Trophoblast cell (in vitro differentiated cells and primary cell): ENCODE data around the gene CD302.
A peak's percentile ranks its signal among the peaks of the same experiment; 100 is the strongest.

Experiments used
- DNase-seq, 2 donors: peaks; one replicate each; pipeline ENCODE4 v3.0.0-alpha.2; 2016
- H2AFZ ChIP-seq: 2 replicates; pipeline ENCODE4 v1.6.1; 2013; ENCODE audit warnings: low read length, moderate library complexity, mild to moderate bottlenecking; ENCODE audit not compliant: insufficient read depth, poor library complexity
- H2AK5ac ChIP-seq: 2 replicates; pipeline ENCODE4 v1.6.1; 2013; ENCODE audit warnings: mild to moderate bottlenecking, low read length
- H2BK120ac ChIP-seq: 2 replicates; pipeline ENCODE4 v1.6.1; 2013; ENCODE audit warnings: low read length, mild to moderate bottlenecking, moderate library complexity; ENCODE audit not compliant: insufficient read depth, poor library complexity
- H2BK12ac ChIP-seq: 2 replicates; pipeline ENCODE4 v1.6.1; 2013; ENCODE audit warnings: mild to moderate bottlenecking, low read length, moderate library complexity
- H2BK5ac ChIP-seq: 2 replicates; pipeline ENCODE4 v1.6.1; 2013; ENCODE audit warnings: low read length, low read depth, moderate library complexity, mild to moderate bottlenecking; ENCODE audit not compliant: poor library complexity
- H3K14ac ChIP-seq: 2 replicates; pipeline ENCODE4 v1.6.1; 2013; ENCODE audit warnings: mild to moderate bottlenecking, low read length
- H3K18ac ChIP-seq: 2 replicates; pipeline ENCODE4 v1.6.1; 2013; ENCODE audit warnings: mild to moderate bottlenecking, low read length
- H3K23ac ChIP-seq: 2 replicates; pipeline ENCODE4 v1.6.1; 2013; ENCODE audit warnings: low read length
- H3K27ac ChIP-seq: 2 replicates; pipeline ENCODE4 v1.5.1; 2013; ENCODE audit warnings: low read depth, mild to moderate bottlenecking, inconsistent platforms, low read length, moderate library complexity
- H3K27me3 ChIP-seq: 2 replicates; pipeline ENCODE4 v1.6.1; 2013; ENCODE audit warnings: inconsistent platforms, mild to moderate bottlenecking, low read length, moderate library complexity; ENCODE audit not compliant: insufficient read depth
- H3K36me3 ChIP-seq, 2 experiments: 1 replicate in 1 of 2; 2 replicates in 1 of 2; pipeline ENCODE4 v1.6.1; 2013; ENCODE audit warnings: low read length in 2 of 2, mild to moderate bottlenecking in 2 of 2, moderate library complexity in 1 of 2; ENCODE audit not compliant: insufficient read depth in 2 of 2, control insufficient read depth in 1 of 2
- H3K4ac ChIP-seq: 2 replicates; pipeline ENCODE4 v1.6.1; 2013; ENCODE audit warnings: low read depth, mild to moderate bottlenecking, low read length, moderate library complexity
- H3K4me1 ChIP-seq, 2 experiments: 1 replicate in 1 of 2; 2 replicates in 1 of 2; pipeline ENCODE4 v1.6.1; 2013; ENCODE audit warnings: low read length in 2 of 2, mild to moderate bottlenecking in 2 of 2, moderate library complexity in 1 of 2; ENCODE audit not compliant: insufficient read depth in 2 of 2, control insufficient read depth in 1 of 2
- H3K4me2 ChIP-seq: 2 replicates; pipeline ENCODE4 v1.6.1; 2013; ENCODE audit warnings: inconsistent platforms, mild to moderate bottlenecking, low read length, moderate library complexity
- H3K4me3 ChIP-seq: 2 replicates; pipeline ENCODE4 v1.5.1; 2013; ENCODE audit warnings: mild to moderate bottlenecking, low read depth, low read length, inconsistent platforms
- H3K79me1 ChIP-seq: one replicate; pipeline ENCODE4 v1.6.1; 2013; ENCODE audit warnings: low read length
- H3K79me2 ChIP-seq: 2 replicates; pipeline ENCODE4 v1.6.1; 2013; ENCODE audit warnings: low read length, mild to moderate bottlenecking; ENCODE audit not compliant: control insufficient read depth, insufficient read depth, poor library complexity
- H3K9ac ChIP-seq: 2 replicates; pipeline ENCODE4 v1.6.1; 2013; ENCODE audit warnings: mild to moderate bottlenecking, low read length
- H3K9me3 ChIP-seq: 2 replicates; pipeline ENCODE4 v1.6.1; 2013; ENCODE audit warnings: low read depth, mild to moderate bottlenecking, control low read depth, inconsistent platforms, low read length; ENCODE audit not compliant: insufficient read depth
- H4K12ac ChIP-seq: 2 replicates; pipeline ENCODE4 v1.6.1; 2013; ENCODE audit warnings: low read depth, mild to moderate bottlenecking, low read length, moderate library complexity
- H4K8ac ChIP-seq: 2 replicates; pipeline ENCODE4 v1.6.1; 2013; ENCODE audit warnings: low read depth, mild to moderate bottlenecking, low read length, moderate library complexity
- H4K91ac ChIP-seq: one replicate; pipeline ENCODE4 v1.6.1; 2013; ENCODE audit warnings: low read depth, mild to moderate bottlenecking, low read length, moderate library complexity
- WGBS: extraction: QIAGEN DNeasy Blood & Tissue Kit; methylation state at CpG from one replicate; pipeline ENCODE4 v1.1.7; 2013; ENCODE audit warnings: missing lambda C conversion rate; ENCODE audit not compliant: insufficient read length, insufficient coverage; ENCODE audit errors: extremely low coverage; 5-methylcytosine and 5-hydroxymethylcytosine counted together

The CD302 gene

GRCh38 chr2:159744363-159744762 lies 53.6 kb downstream of the CD302 start:
- H3K27ac ChIP-seq = no peak overlapping the region
- no CpG with 5 or more reads among the region's 3 CpGs for WGBS

GRCh38 chr2:159742846-159743245 lies 55.2 kb downstream of the CD302 start:
- H3K23ac ChIP-seq = no peak overlapping the region
- WGBS = no CpG with 5 or more reads among the region's 6 CpGs
- H3K9ac ChIP-seq = no peak overlapping the region
- H4K8ac ChIP-seq = no peak overlapping the region
- no peak overlapping the region for H4K91ac ChIP-seq
- H3K9me3 ChIP-seq = peaks cover 2% of the 10 kb centered on the region
- no peaks in the 10 kb centered on the region for H3K79me2 ChIP-seq
- no peak overlapping the region for H3K27ac ChIP-seq
- H3K18ac ChIP-seq = no peak overlapping the region
- H3K4me1 ChIP-seq = no peaks in the 10 kb centered on the region
- no peak overlapping the region for H2AFZ ChIP-seq
- H2BK12ac ChIP-seq = no peak overlapping the region
- no peak overlapping the region for H3K4me3 ChIP-seq
- H2BK5ac ChIP-seq = no peak overlapping the region
- H3K4me2 ChIP-seq = no peak overlapping the region
- H2AK5ac ChIP-seq = no peak overlapping the region
- H3K79me1 ChIP-seq = no peaks in the 10 kb centered on the region
- H3K27me3 ChIP-seq = no peaks in the 10 kb centered on the region
- DNase-seq = no peak
- H2BK120ac ChIP-seq = no peak overlapping the region
- H3K14ac ChIP-seq = no peak overlapping the region
- H4K12ac ChIP-seq = no peak overlapping the region
- no peak overlapping the region for H3K4ac ChIP-seq
- peaks cover 26 to 35% of the 10 kb centered on the region in 2 experiments for H3K36me3 ChIP-seq

More at GRCh38 chr2:159744363-159744762, 53.6 kb downstream of the CD302 start:
- no peak overlapping the region for H3K4me2 ChIP-seq
- no peaks in the 10 kb centered on the region for H3K79me1 ChIP-seq
- no peak overlapping the region for H2BK120ac ChIP-seq
- no peak overlapping the region for H4K12ac ChIP-seq
- no peaks in the 10 kb centered on the region for H3K27me3 ChIP-seq
- no peak overlapping the region for H3K9ac ChIP-seq
- H4K8ac ChIP-seq = no peak overlapping the region
- H3K14ac ChIP-seq = no peak overlapping the region
- H2AK5ac ChIP-seq = no peak overlapping the region
- H4K91ac ChIP-seq = no peak overlapping the region
- H3K4ac ChIP-seq = no peak overlapping the region
- no peak overlapping the region for H2BK5ac ChIP-seq
- peaks cover 20 to 31% of the 10 kb centered on the region in 2 experiments for H3K36me3 ChIP-seq
- H3K18ac ChIP-seq = no peak overlapping the region
- H3K9me3 ChIP-seq = no peaks in the 10 kb centered on the region
- H3K79me2 ChIP-seq = no peaks in the 10 kb centered on the region
- DNase-seq = peak in 1 of 2 donors; percentile 6
- no peaks in the 10 kb centered on the region for H3K4me1 ChIP-seq
- no peak overlapping the region for H2BK12ac ChIP-seq
- no peak overlapping the region for H3K23ac ChIP-seq
- H2AFZ ChIP-seq = no peak overlapping the region
- H3K4me3 ChIP-seq = no peak overlapping the region

GRCh38 chr2:159738509-159739390 lies 59.3 kb downstream of the CD302 start:
- H2BK12ac ChIP-seq = no peak overlapping the region
- no peak overlapping the region for H3K18ac ChIP-seq
- H4K12ac ChIP-seq = no peak overlapping the region
- H3K23ac ChIP-seq = no peak overlapping the region
- H3K9me3 ChIP-seq = peaks cover 4% of the 10 kb centered on the region
- no peak overlapping the region for H3K4ac ChIP-seq
- DNase-seq = no peak
- no peak overlapping the region for H4K8ac ChIP-seq
- no peak overlapping the region for H3K4me2 ChIP-seq
- H3K36me3 ChIP-seq = peaks cover 24 to 39% of the 10 kb centered on the region in 2 experiments
- H2BK120ac ChIP-seq = no peak overlapping the region
- H3K14ac ChIP-seq = no peak overlapping the region
- no peak overlapping the region for H2BK5ac ChIP-seq
- WGBS = no CpG with 5 or more reads among the region's 15 CpGs
- no peaks in the 10 kb centered on the region for H3K4me1 ChIP-seq
- no peak overlapping the region for H3K9ac ChIP-seq
- H3K27ac ChIP-seq = no peak overlapping the region
- no peaks in the 10 kb centered on the region for H3K79me1 ChIP-seq
- H2AK5ac ChIP-seq = no peak overlapping the region
- no peak overlapping the region for H4K91ac ChIP-seq
- no peak overlapping the region for H3K4me3 ChIP-seq
- no peaks in the 10 kb centered on the region for H3K27me3 ChIP-seq
- H2AFZ ChIP-seq = no peak overlapping the region
- H3K79me2 ChIP-seq = no peaks in the 10 kb centered on the region

GRCh38 chr2:159737917-159738296 lies 60.1 kb downstream of the CD302 start:
- no peaks in the 10 kb centered on the region for H3K79me2 ChIP-seq
- H3K18ac ChIP-seq = no peak overlapping the region
- peaks cover 4% of the 10 kb centered on the region for H3K9me3 ChIP-seq
- no CpG with 5 or more reads among the region's 11 CpGs for WGBS
- H4K91ac ChIP-seq = no peak overlapping the region
- no peak overlapping the region for H3K23ac ChIP-seq
- no peak overlapping the region for H3K9ac ChIP-seq
- no peaks in the 10 kb centered on the region for H3K4me1 ChIP-seq
- H3K27me3 ChIP-seq = no peaks in the 10 kb centered on the region
- H2BK12ac ChIP-seq = no peak overlapping the region
- H3K27ac ChIP-seq = no peak overlapping the region
- no peak overlapping the region for H4K8ac ChIP-seq
- no peak overlapping the region for H3K4ac ChIP-seq
- no peaks in the 10 kb centered on the region for H3K79me1 ChIP-seq
- H2AK5ac ChIP-seq = no peak overlapping the region
- H3K4me2 ChIP-seq = no peak overlapping the region
- H2AFZ ChIP-seq = no peak overlapping the region
- H4K12ac ChIP-seq = no peak overlapping the region
- no peak overlapping the region for H3K14ac ChIP-seq
- no peak overlapping the region for H2BK120ac ChIP-seq
- H2BK5ac ChIP-seq = no peak overlapping the region
- no peak for DNase-seq
- peaks cover 24 to 38% of the 10 kb centered on the region in 2 experiments for H3K36me3 ChIP-seq
- H3K4me3 ChIP-seq = no peak overlapping the region
